Esophagus mucosa (tissue), 1 donor: ENCODE results near the gene TACC2. TPM values are rescaled to one million over a fixed set of nuclear protein-coding genes. Genes with fewer than 3 reads are reported as not detected.
"Not testable (repeated sequence)": the region's sequence is repeated elsewhere in the genome, so short reads cannot be mapped to it uniquely, and the experiment has no call there.

ENCODE experiments used
- ATAC-seq: fragments of 200-7000 bp; cut with Tn5 transposase; one replicate; pipeline ENCODE4 v1.9.1; 2020
- total RNA-seq: library from RNA; stranded (reverse); gene quantifications from one replicate; pipeline ENCODE4 v1.2.4, GENCODE V29; 2023
- donor health status: DM: yes; HTN: yes; CAD: no.

Gene TACC2
- total RNA-seq, 1 donor from 2014 or later, result 90.0 TPM

DNA sequence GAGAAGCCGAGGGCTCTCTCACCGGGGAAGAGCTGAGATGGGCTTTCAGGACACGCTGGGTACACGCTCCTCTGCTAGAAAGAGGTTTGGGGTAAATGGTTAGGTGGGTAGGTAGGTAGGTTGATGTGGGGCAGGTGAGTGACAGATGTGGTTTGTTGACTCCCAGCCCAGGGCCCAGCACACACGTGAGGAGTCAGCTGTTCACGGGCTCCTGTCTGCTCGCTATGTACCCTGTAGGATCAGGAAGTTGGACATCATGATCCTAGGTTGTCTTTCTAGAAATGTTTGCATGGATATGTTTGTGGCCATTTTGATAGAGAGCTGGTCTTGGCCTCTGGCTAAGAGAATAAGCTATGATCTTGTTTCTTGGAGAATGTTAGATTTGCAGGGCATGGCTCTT is 109.0 kb downstream of the TACC2 start:
- ATAC-seq, result no peak

DNA sequence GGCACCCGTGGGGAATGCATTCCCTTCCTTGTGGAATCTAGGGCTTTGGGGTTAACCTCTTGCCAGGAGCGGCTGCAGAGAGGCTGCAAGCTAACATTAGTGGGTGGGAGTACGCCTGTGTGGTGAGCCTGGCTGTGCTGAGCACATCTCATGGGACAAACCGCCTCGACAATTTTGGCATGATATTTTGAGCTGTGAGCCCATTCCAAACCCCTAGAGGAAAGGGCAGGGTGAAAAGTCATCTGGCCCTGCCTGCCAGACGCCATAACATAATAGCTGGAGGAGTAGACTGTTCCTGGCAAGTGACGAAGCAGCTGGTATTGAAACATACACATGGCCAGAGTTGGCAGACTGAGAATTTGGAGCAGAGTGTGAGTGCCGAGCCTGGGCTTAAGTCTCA is 110.0 kb downstream of the TACC2 start:
- no peak for ATAC-seq

- ATAC-seq, result no peak
Measured at GRCh38 chr10:122099562-122099961, 110.6 kb downstream of the TACC2 start.

- peak; percentile 36 for ATAC-seq
Measured at GRCh38 chr10:122102146-122102868, 113.3 kb downstream of the TACC2 start.

DNA sequence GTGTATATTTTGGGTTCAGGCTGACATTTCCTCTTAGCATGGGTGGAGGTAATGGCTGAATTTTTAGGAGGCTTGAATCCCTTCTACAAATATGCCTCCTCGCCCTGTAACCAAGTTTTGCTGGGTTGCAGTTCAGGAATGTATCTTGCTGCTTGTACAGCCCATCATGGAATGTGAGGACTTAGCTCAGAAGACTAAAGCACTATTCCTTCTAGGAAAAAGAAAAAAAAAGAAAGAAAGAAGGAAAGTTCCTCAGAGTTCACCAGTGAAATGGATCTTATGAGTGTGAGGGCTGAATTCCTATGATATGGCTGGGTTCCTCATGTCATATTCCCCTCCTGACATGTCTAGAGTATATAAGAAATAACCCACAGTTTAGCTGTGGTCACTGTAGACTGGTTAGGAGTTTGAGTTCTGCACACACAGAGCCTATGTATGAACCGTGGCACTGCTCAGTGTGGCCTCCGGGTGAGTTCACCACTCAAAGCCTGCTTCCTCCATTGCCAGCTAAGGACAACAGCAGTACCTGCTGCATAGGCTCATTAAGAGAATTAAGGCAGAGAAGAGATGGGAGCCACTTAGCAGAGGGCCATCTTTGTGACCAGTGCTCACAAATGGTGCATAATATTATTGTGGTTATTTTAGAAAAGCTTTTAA is 114.0 kb downstream of the TACC2 start:
- peak; percentile 41 for ATAC-seq

GRCh38 chr10:122103592-122103991 is 114.6 kb downstream of the TACC2 start:
- ATAC-seq, result no peak

- not testable (repeated sequence) for ATAC-seq
Measured at GRCh38 chr10:122108786-122109185, 119.8 kb downstream of the TACC2 start.

DNA sequence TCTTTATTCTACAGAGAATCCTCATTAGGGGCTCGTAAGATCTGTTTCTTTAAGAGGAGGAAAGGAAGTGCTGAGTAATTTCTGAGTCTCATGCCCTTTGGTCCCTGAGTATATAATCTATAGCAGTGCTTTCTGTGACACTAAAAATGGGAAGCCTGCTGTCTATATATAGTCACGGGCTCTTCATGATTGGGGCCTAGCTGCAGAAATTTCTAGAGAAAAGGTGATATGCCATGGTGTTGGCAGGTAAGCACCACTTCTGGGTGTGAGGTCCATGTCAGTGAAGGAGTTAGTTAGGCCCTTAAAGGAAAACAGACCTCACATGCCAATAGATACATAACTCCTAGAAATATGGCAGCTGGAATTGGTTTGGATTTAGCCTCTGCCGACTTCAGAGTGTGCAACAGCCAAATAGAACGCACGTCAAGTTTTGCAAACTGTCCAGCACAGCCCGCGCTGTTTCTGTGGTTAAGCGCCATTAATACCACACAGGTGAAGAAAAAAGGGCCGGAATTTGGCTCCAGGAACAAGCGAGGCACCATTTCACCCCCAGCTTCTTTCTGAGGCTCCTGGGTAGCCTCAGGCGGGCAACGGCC is 123.2 kb downstream of the TACC2 start:
- no peak for ATAC-seq

DNA sequence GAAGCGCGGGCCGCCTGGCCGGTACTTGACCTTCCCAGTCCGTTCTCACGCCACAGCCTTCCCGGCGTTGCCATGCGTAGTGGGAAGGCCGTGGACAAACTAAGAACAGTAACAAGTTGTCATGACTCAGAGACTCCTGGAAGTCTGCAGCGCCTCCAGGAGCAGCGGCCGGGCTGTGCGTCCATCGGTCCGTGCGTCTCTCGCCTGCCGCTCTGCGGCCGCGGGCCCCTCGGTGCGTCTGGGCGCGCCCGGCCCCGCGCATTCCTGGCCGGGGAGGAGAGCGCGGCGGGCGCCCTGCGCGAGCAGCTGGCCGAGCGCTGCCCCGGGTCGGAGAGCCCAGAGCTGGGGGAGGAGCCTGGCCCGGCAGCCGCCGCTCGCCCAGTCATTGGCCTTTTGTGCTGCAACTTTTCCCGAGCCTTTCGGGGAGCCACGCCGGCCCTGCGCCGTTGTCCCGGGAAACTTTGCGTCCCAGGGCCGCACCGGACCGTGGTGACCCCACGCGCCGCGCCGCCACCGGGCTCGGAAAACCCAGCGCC is 123.7 kb downstream of the TACC2 start:
- ATAC-seq, result peak; percentile 91

DNA sequence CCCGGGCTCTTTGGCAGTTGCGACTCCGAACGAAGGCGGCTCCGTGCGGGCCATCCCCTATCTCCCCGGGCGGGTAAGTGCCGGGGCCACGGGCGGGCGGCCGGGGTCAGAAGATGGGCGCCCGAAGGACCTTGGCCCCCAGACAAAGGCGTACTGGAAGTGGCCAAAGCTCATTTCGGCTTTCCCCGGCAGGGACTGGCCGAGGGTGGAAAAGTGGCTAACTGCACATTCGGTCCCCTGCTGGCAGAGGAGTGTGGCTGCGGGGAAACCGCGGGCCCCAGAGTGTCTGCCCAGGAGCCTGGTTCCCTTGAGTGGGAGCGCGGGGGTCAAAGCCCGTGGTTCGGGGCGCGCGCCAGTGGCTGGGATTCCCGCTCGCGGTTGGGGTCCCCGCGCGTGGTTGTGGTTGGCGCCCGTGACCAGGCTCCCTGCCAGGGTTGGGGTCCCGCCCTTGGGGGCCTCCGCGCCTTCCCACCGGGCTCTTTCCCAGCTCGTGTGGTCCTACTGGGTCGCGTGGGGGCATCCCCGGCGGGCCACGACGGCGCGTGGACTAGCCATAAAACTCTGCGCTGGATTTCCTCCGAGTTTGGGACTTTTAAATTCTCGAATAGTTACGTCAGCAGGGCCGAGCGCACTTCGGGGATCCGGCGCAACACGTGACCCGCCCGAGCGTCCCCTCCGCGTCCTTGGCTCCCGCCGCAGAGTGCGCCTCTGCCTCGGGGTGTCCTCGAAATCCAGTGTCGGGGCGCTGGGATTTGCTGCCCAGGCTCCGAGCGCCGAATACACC is 124.4 kb downstream of the TACC2 start:
- ATAC-seq, result peak; percentile 68

GRCh38 chr10:122113945-122114747 is 125.2 kb downstream of the TACC2 start:
- ATAC-seq, result no peak

DNA sequence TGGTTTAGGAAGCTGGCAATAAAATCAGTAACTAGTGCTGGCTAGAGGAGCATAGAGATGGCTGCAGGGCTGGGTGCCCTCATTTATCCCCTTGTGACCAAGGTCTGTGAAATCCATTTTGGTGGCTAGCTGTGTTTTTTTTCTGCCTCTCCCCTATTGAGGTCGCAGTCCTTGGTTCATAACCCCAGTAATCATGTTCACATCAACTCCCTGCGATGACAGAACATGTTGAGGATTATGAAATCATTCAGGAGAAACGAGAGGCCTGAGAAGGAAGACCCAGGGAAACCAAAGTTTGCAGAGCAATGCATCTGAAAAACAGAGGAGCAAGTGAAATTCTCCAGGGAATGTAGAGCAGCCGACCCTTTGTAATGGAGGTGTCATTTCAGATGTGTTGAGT is 126.9 kb downstream of the TACC2 start:
- no peak for ATAC-seq

GRCh38 chr10:122116331-122116730 is 127.4 kb downstream of the TACC2 start:
- no peak for ATAC-seq

DNA sequence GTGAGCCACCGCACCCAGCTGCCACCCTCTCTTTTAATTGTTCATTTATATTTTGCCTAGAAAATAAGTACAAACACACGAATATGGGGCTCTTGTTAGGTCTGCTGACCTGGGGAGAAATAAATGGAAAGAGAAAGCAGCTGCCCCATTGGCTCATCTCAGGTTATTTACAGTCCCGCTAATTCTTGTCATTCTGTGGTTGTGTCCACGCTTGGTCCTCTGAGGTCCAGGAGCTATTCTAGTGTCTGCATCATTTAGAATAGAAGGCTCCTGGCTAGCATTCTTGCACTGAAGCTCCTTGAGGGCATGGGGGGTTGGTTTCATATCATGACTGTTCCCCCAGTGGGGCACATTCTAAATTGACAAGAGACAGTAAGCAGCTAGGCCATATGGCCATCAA is 128.5 kb downstream of the TACC2 start:
- ATAC-seq, result no peak

DNA sequence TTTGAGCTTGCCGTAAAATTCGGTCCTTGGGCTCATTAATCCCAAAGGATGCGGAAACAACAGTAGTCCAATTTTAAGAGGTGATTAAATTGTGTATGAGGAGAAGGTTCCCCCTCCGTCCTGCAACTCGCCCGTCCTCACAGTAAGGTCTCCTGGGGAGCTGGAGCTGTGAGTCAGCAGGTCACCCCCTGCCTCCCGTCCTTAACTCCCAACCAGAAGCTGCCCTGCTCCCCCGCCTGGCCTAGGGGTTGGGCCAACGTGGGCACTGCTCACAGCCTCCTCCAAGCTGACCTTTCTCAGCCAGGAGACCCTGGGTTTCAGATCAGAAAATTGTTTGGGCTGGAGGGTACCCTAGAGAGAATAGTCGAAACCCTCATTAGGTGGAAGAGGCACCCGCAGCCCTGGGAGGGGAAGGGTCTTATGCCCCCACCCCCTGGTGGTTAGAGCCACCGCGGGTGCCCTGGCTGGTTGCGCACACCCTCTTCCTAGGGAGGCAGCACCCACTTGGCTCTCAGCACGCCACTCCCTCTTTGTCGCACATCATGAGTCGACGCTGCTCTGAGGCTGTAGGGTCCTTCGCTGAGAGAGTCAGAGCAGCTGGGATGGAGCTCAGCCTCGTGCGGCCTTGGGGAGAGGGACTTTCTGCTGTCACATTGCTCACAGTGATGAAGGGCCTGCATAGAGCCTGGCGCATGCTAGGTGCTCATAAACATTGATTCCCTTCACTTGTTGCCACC is 131.2 kb downstream of the TACC2 start:
- no peak for ATAC-seq

- peak; percentile 24 for ATAC-seq
Measured at GRCh38 chr10:122121059-122121458, 132.1 kb downstream of the TACC2 start.

GRCh38 chr10:122122493-122122892 is 133.5 kb downstream of the TACC2 start:
- no peak for ATAC-seq

DNA sequence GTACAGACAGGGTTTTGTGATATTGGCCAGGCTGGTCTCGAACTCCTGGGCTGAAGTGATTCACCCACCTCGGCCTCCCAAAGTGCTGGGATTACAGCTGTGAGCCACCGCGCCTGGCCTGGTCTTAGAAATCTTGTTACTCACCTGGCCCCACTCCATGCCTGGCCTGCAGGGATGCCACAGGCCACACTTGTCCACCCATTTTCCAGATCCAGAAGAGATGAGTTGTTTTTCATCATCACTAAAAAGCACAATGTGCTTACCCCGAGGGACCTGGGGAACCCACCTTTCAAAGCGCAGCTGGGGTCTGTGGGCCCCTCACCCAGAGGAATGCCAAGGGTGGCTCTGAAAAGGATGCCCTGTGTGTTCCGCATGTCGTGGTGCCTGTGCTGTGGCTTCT is 134.2 kb downstream of the TACC2 start:
- ATAC-seq, result no peak

- ATAC-seq, result no peak
Measured at GRCh38 chr10:122124342-122124741, 135.4 kb downstream of the TACC2 start.

DNA sequence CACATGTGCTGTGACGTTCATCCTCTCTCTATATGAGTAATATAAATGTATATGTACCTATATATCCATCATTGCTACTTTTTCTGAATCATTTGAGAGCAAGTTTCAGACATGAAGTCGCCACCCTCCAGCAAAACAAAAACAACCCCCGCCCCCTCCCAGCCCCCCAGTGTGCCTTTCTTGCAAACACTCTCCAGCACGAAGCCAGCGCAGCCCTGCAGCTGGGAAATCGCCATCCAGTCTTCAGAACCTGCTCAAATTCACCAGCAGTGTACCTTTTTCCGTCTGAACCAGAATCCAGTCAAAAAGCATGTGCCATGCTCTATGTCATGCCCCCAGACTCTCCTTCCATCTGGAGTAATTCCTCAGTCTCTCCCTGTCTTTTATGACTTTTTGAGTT is 135.8 kb downstream of the TACC2 start:
- ATAC-seq, result no peak
